Measurements from ENCODE around the gene HSPA5.
"Not testable (repeated sequence)": the region's sequence is repeated elsewhere in the genome, so short reads cannot be mapped to it uniquely, and the experiment has no call there.

Gene HSPA5

GRCh38 chr9:125241000-125241862 is at the start of gene HSPA5:
TSS of gene HSPA5 (minus strand) at chr9:125241343. CDS start at chr9:125241126, 217 bp downstream.
- DNase-seq = peak; percentile 99

- DNase-seq = not testable (repeated sequence)
Observed at GRCh38 chr9:125286935-125287433, 45.8 kb upstream of the HSPA5 start.

- DNase-seq = no peak
Observed at GRCh38 chr9:125284855-125285254, 43.7 kb upstream of the HSPA5 start.

GRCh38 chr9:125280945-125281344 is 39.8 kb upstream of the HSPA5 start:
- no peak for DNase-seq

GRCh38 chr9:125277411-125277810 is 36.3 kb upstream of the HSPA5 start:
- no peak for DNase-seq

GRCh38 chr9:125276771-125277170 is 35.6 kb upstream of the HSPA5 start:
- DNase-seq = no peak

- no peak for DNase-seq
Observed at GRCh38 chr9:125272697-125273096, 31.6 kb upstream of the HSPA5 start.

- DNase-seq = no peak
Observed at GRCh38 chr9:125271081-125271480, 29.9 kb upstream of the HSPA5 start.

- no peak for DNase-seq
Observed at GRCh38 chr9:125269014-125269397, 27.9 kb upstream of the HSPA5 start.

GRCh38 chr9:125268394-125269013 is 27.4 kb upstream of the HSPA5 start:
- DNase-seq = no peak

GRCh38 chr9:125264068-125264467 is 22.9 kb upstream of the HSPA5 start:
- DNase-seq = peak; percentile 2 to 47

GRCh38 chr9:125262294-125262991 is 21.3 kb upstream of the HSPA5 start:
- DNase-seq = peak in 1 of 2 donors; percentile 33

- DNase-seq = peak; percentile 91 to 92
Observed at GRCh38 chr9:125261501-125262293, 20.6 kb upstream of the HSPA5 start, which contains the start of gene GAPVD1. TSS of gene GAPVD1 (plus strand) at chr9:125261826. CDS start at chr9:125298922, 37,096 bp downstream.

GRCh38 chr9:125260561-125260960 is 19.4 kb upstream of the HSPA5 start:
- no peak for DNase-seq

- DNase-seq = no peak
Observed at GRCh38 chr9:125258832-125259534, 17.8 kb upstream of the HSPA5 start.

- DNase-seq = no peak
Observed at GRCh38 chr9:125258160-125258785, 17.1 kb upstream of the HSPA5 start.

- no peak for DNase-seq
Observed at GRCh38 chr9:125255781-125256391, 14.7 kb upstream of the HSPA5 start.

- DNase-seq = no peak
Observed at GRCh38 chr9:125254231-125254630, 13.1 kb upstream of the HSPA5 start.

GRCh38 chr9:125246261-125246667 is 5.1 kb upstream of the HSPA5 start:
- no peak for DNase-seq

- no peak for DNase-seq
Observed at GRCh38 chr9:125243792-125244260, 2.7 kb upstream of the HSPA5 start.

Measured in CD4-positive, alpha-beta T cell treated with Interferon alpha-2 for 1 hour (primary cell).